HG03060 (cell line): ENCODE data around the gene CLTCL1.
"Not testable (repeated sequence)": the region's sequence is repeated elsewhere in the genome, so short reads cannot be mapped to it uniquely, and the experiment has no call there.

Experiments
- ATAC-seq: cut with Tn5 transposase; IDR thresholded peaks from one replicate; pipeline ENCODE4 v1.9.1; 2021; ENCODE audit warnings: low read depth, moderate number of reproducible peaks; ENCODE audit not compliant: unreplicated experiment

The CLTCL1 gene

DNA sequence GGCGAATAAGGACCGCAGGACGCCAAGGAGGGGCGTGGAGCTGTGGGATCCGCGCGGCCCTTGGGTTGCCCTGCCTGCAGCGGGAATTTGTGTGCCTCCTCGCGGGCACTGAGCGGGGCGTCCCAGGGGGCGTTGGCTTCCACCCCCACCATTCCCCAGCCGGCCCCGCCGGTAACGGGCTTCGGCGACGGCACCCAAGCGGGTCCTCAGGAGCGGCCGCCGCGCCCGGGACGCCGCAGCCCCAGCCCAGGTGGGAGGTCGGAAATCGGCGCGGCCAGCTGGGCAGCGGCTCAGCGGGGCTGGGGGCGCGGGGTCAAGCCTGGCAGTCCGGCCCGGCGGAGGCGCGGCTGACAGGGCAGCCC, 320 bp downstream of the CLTCL1 start:
- no peak for ATAC-seq

DNA sequence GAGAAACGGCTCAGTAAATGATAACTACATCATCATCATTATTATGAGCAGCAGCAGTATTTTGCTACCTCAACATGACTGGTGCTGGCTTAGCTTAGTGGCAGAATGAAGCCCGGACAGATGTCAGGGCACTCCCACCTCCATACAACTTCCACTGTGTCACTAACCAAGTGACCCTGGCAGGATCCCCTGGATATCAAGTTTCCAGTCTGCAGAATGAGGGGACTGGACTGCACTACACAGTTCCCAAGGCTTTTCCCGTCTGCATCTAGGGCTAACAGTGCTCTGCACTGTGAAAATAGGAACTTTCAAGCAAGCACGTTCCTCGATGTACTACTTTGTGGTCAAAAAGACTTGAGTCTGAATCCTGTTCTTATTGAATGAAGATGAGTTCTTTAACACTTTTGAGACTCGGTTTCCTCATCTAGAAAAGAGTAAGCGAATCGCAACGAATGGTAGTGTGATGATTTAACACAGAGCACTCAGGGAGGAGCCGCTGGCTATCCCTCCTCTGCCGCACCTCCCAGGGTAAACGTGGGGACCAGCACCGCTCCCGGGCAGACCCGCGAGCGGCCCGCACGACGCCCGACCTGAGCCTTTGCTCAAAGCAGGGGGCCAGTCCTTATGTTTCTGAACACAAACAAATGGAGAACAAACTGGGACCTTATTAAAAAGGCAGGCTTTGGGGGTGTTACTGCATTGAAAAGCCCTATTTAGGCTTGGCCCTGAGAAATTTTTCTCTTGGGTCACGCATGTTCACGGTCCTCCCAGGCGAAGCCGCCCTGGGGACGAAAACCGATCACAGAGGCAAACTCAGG, 910 bp downstream of the CLTCL1 start:
- ATAC-seq = no peak

DNA sequence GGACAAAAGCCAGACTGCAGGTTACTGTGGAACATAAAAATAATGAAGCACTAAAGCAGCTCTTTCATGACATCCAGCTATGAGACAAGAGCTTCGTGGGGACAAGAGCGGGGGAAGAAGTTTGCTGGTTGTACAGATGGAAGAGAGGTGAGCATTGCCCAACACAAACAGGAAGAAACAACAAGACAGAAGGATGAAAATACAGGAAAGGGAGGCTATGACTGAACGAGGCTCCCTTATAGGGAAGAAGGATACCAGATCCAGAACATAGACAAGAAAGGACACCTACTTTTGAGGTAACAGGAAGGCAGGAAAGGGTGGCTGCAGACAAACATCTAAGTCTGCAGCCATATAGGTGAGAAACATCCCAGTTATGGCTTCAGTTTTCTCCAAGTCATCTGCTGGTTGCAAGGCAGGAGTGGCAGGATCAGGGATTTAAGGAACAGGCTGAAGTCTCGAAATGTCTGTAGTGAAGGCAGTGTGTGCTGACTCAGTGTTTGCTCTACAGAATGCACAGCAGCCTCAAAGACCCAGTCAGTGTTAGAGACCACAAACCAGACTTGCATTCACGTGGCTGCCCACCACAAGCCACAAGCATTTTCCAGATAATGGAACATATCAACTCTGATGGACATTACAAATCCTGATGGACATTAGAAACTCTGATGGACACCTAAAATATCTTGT, 1.9 kb downstream of the CLTCL1 start:
- ATAC-seq = no peak

DNA sequence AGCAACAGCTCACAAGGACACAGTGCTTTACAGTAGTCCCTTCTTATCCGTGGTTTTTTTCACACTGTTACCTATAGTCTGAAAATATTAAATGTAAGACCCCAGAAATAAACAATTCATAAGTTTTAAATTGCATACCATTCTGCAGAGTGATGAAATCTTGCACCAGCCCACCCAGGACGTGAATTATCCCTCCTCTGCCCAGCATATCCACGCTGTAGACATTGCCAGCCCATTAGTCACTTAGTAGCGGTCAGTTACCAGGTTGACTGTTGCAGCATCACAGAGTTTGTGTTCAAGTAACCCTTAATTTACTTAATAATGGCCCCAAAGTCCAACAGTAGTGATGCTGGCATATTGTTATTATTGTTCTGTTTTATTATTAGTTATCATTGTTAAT, 3.6 kb downstream of the CLTCL1 start:
- ATAC-seq = no peak

DNA sequence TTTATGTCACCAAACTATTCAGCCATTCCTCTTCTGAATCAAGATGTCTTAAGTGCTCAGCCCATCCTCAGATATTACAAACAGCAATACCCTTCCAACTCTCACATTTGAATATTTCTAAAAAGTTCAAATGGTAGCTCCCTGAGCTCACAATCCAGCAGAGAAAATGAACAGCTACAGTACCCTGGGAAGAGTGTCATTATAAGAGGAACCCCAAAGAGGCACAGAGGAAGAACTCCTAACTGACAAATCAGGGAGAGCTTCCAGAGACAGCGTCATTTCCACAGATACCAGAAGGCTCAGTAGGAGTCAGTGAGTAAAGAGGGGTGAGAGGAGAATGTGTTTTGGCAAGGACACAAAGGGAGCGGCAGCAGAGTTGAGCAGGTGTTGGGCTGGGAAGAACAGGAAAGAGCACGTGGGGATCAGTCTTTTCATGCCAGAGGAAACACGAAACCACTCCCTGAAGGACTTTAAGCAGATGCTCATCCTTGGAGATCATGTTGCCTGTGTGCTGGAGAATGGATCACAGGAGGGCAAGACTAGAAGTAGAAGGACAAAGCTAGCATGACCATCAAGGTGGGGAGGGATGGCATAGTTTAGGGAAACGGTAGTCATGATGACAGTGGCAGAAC, 4.3 kb downstream of the CLTCL1 start:
- no peak for ATAC-seq

DNA sequence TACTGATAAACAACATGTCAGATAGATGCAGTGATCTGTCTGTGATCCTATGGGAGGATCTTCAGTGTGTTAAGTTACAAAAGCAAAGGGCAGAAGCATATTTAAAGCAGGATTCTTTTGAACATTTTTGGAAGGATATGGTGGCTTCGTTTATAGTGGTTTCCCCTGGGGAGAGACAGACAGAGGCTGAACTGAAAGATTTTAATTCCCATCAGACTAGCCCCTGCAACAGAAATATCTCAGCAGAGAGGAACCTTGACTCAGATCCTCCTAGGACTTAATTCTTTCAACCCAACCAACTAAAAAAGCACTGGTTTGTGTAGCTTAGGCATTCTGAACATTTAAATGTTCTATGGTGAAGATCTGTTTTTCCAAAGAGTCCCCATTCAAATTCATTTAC, 5.7 kb downstream of the CLTCL1 start:
- no peak for ATAC-seq

DNA sequence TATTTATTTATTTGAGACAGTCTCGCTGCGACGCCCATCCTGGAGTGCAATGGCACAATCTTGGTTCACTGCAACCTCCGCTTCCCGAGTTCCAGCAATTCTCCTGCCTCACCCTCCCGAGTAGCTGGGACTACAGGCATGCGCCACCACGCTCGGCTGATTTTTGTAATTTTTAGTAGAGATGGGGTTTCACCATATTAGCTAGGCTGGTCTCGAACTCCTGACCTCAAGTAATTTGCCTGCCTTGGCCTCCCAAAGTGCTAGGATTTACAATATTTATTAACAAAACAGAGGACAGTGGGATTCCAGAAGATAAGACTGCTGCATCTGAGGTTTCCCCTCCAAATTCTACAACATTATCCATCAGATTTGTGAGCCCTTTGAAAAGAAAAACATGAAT, 12.4 kb downstream of the CLTCL1 start:
- ATAC-seq = not testable (repeated sequence)

DNA sequence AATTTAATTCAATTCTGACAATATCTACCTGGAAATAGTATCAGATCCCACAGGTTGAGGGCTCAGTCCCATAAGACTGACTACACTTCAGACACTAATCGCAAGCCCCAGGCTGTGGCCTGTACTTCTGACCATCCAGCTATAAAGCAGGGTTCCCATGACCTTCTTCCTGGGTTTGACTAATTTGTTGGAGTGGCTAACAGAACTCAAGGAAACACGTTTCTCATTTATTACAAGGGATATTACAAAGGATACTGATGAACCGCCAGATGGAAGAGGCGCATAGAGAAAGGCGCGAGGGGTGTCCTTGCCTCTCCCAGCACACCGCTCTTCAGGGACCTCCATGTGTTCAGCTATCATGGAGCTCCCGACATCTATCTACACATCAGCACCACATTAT, 13.7 kb downstream of the CLTCL1 start:
- ATAC-seq = no peak

DNA sequence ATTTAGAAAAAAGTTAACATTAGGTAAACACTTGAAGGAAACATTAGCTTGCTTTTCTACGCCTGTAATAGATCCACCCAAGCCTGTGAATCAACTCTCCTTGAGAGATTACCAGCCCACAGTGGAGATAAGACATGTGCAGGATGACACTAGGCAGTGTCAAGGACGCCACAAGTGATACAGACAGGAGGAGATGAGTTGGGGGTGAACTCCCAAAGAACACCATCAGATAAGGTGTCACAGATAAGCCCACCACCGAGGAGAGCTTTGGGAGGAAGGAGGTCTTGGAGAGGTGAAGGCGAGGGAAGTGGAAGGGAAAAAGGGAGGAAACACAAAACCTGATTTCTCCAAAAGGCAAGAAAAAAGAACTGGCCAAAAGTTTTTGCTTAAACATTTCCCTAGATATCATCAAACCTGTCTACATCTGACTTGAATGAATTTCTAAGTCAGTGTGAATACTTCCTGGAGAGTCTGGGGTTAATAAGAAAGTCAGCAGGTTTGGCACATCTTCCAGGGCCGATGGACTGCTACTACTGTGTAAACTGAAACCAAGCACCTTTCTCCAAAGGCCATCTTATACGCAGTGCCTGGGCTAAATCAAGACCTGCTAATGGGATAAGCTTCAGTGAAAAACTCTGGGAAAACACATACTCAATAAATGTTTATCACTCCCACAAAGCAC, 15.5 kb downstream of the CLTCL1 start:
- ATAC-seq = no peak

DNA sequence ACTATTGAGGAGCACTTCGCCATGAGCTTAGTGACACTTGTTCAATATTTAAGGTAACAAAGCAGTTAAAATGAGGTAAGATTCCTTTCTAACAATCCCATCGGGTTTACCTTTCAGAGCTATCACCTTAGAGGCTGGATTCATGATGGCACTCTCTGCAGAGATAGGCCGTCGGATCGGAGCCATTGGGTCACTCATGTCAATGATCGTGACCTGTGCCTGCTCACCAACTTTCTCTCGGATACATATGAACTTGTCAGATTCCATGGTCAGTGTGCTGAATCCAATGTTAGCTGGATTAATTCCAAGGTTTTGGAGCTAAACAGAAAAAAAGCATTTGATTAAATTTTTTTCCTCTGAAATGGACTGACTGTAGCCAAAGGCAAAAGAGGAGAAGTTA, 16.0 kb downstream of the CLTCL1 start:
- no peak for ATAC-seq

DNA sequence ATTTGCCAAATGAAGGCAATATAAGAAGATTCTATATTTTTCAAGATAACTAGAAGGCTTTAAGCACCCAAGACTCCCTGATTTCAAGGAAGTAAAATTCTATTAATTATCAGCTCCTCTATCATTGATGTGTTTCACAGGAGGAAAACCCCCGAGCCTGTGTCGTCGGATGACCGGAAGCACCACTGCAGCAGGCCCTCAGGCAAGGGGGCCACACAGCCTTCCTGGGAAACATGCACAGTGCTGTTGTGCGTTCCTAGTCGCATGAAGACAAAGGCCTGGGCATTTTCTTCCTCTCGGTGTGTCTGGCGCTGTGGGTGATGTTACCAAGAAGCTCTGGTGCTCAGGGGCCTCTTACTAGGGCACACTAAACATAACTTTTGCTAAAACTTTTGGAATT, 16.4 kb downstream of the CLTCL1 start:
- ATAC-seq = no peak

DNA sequence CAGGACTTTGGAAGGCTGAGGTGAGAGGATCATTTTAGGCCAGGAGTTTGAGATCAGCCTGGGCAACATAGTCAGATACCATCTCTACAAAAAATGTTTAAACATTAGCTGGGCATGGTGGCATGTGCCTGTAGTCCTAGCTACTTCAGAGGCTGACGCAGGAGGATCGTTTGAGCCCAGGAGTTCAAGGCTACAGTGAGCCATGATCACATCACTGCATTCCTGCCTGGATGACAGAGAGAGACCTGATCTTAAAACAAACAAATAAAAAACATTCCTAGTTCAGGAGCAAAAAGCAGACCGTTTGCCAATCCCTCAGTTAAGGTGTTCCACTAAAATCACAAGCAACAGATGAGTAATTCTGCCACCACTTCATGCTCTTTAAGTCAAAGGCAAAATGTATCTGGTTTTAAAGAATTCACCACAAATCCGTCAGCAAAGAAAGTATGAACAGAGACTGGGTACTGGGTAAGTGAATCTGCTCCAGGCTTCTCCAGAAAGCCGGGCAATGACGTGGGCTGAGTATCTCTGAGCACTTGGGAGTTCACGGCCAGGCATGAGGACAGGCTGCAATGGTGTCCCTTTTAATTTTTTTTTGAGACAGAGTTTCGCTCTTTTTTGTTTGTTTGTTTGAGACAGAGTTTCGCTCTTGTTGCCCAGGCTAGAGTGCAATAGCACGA, 19.5 kb downstream of the CLTCL1 start:
- no peak for ATAC-seq

DNA sequence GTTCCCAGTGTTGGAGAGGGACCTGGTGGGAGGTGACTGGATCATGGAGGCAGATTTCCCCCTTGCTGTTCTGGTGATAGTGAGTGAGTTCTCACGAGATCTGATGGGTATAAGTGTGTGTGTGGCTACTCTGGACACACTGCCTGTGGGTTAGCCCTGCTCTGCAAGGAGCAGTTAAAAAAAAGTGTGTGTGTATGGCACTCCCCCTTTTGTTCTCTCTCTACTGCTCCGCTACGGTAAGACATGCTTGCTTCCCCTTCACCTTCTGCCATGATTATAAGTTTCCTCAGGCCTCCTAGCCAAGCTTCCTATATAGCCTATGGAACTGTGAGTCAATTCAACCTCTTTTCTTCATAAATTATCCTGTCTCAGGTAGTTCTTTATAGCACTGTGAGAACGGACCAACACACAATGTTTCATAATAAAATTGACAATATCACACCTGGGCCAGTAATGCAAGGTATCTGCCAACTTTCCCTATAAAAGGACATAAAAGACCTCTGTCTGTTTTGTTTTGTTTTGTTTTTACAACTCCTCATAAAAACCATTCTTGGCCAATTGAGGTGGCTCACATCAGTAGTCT, 20.2 kb downstream of the CLTCL1 start:
- no peak for ATAC-seq

DNA sequence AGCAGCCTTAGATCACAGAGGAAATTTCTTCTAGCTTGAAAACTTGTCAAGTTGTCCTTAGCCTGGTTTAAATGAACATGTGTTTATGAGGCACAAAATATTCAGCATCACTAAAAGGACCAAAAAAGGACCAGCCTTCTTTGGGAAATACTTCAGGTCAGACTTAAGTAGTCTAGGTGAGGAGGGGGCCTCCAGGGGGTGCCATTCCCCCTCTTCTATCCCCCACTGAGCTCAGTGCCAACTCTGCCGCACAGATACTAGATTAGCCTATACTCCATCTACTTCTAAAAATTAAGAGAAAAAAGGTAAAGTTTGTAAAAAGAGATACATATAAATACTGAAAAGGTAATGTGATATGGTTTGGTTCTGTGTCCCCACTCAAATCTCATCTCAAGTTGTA, 20.6 kb downstream of the CLTCL1 start:
- ATAC-seq = no peak

DNA sequence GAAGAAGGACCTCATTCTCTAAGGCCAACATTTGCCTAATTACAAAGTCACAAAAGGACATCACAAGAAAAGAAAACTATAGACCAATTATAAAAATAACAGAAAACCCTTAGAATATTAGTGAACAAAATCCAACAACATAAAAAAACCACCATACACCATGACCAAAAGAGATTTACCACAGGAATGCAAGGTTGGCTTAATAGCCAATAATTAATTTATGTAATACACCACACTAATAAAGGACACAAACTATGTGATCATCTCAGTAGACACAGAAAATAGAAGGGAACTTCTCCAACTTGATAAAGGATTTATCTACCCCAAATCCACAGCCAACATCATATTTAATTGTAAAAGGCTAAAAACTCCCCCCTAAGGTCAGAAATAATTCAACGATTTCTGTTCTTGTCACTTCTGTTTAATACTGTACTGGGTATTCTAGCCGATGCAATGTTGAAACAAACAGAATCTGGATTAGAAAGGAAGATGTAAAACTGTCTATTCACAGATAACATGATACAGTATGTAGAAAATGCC, 24.9 kb downstream of the CLTCL1 start:
- ATAC-seq = no peak

DNA sequence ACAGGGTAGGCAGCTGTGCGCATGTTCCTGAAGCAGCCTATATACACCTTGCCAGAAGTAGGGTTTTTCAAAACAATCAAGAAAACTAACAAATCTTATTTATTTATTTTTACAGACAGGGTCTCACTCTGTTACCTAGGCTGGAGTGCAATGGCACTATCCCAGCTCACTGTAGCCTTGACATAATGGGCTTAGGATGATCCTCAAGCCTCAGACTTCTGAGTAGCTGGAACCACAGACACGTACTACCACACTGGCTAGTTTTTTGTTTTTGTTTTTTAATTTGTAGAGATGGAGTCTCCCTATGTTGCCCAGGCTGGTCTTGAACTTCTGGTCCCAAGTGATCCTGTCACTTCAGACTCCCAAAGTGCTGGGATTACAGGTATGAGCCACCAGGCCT, 25.7 kb downstream of the CLTCL1 start:
- no peak for ATAC-seq

DNA sequence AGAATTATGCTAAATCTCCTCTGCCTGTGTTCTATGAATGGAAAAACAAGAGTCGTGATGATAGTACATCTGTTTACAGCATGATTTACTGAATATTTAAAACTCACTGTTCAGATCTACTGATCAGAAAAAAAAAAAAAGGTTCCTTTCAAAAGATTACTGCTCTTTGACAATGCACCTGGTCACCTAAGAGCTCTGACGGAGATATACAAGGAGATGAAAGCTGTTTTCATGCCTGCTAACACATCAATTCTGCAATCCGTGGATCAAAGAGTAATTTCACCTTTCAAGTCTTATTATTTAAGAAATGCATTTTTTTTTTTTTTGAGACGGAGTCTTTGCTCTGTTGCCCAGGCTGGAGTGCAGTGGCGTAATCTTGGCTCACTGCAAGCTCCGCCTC, 30.7 kb downstream of the CLTCL1 start:
- no peak for ATAC-seq

DNA sequence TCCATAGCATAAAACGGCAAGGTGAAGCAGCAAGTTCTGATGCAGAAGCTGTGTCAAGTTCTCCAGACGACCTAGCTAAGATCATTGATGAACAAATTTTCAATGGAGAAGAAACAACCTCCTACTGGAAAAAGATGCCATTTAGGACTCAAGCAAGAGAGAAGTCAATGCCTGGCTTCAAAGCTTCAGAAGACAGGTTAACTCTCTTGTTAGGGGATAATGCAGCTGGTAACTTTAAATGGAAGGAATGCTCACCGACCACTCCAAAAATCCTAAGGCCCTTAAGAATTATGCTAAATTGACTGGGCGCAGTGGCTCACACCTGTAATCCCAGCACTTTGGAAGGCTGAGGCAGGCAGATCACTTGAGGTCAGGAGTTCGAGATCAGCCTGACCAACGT, 31.3 kb downstream of the CLTCL1 start:
- ATAC-seq = no peak

DNA sequence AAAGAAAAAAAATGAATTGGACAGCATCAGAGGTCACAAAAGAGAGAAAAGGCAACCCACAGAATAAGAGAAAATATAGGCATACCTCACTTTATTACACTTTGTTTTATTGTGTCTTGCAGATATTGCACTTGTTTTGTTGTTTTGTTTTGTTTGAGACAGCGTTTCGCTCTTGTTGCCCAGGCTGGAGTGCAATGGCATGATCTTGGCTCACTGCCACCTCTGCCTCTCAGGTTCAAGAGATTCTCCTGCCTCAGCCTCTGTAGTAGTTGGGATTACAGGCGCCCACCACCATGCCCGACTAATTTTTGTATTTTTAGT, 32.6 kb downstream of the CLTCL1 start:
- not testable (repeated sequence) for ATAC-seq

DNA sequence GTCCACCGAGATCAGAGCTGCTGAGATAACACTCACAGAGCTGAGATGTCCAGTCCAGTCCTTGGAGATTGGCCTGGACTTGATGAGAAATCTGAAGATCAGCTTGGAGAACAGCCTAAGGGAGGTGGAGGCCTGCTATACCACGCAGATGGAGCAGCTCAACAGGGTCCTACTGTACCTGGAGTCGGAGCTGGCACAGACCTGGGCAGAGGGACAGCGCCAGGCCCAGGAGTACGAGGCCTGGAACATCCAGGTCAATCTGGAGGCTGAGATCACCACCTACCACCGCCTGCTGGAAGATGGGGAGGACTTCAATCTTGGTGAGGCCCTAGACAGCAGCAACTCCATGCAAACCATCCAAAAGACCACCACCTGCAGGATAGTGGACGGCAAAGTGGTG, 33.1 kb downstream of the CLTCL1 start:
- ATAC-seq = no peak
